ENCODE data around the gene FRG2.
"Not testable (repeated sequence)": the region's sequence is repeated elsewhere in the genome, so short reads cannot be mapped to it uniquely, and the experiment has no call there.

Gene FRG2

DNA sequence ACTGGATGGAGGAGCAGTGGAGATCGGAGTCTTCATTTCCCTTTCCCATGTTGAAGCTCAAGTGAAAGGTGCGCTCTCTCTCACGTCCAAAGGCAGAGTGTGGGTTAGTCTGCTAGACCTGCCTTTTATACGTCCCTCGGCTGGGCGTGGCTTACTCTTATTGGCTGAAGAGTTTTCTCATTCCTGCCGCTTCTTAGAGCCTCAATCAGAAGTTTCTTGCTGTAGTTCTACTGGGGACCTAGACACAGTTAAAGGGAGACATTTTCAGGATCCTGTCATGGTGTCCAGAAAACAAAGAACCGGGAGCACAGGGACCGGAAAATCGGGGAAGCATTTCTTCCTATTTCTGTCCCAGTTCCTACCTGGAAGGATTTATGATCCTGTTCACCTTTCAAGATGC, at the start of gene FRG2:
Gene FRG2 (minus strand): TSS at position 101 of the 400 bp plus-strand sequence. CDS start 52 bp downstream, at position 49.
- not testable (repeated sequence) for H3K4me3 ChIP-seq (ENCODE audit: low read depth in 1 of 2, low read length in 2 of 2); H3K9ac ChIP-seq (ENCODE audit: low read depth in 1 of 2, low read length in 2 of 2); H3K27ac ChIP-seq (ENCODE audit: low read depth, low read length); H3K4me1 ChIP-seq (ENCODE audit: control insufficient read depth in 1 of 2, insufficient read depth in 2 of 2, low read length in 2 of 2); H3K27me3 ChIP-seq (ENCODE audit: control insufficient read depth in 1 of 2, insufficient read depth in 2 of 2, low read length in 2 of 2); H3K36me3 ChIP-seq (ENCODE audit: control insufficient read depth in 1 of 2, insufficient read depth in 2 of 2, low read length in 2 of 2); H3K9me3 ChIP-seq (ENCODE audit: control insufficient read depth in 1 of 2, low read length in 2 of 2)

DNA sequence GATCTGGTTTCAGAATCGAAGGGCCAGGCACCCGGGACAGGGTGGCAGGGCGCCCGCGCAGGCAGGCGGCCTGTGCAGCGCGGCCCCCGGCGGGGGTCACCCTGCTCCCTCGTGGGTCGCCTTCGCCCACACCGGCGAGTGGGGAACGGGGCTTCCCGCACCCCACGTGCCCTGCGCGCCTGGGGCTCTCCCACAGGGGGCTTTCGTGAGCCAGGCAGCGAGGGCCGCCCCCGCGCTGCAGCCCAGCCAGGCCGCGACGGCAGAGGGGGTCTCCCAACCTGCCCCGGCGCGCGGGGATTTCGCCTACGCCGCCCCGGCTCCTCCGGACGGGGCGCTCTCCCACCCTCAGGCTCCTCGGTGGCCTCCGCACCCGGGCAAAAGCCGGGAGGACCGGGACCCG, 41.3 kb upstream of the FRG2 start:
- not testable (repeated sequence) for H3K4me1 ChIP-seq (ENCODE audit: control insufficient read depth in 1 of 2, insufficient read depth in 2 of 2, low read length in 2 of 2); H3K4me3 ChIP-seq (ENCODE audit: low read depth in 1 of 2, low read length in 2 of 2); H3K9me3 ChIP-seq (ENCODE audit: control insufficient read depth in 1 of 2, low read length in 2 of 2); H3K9ac ChIP-seq (ENCODE audit: low read depth in 1 of 2, low read length in 2 of 2); H3K36me3 ChIP-seq (ENCODE audit: control insufficient read depth in 1 of 2, insufficient read depth in 2 of 2, low read length in 2 of 2); H3K27me3 ChIP-seq (ENCODE audit: control insufficient read depth in 1 of 2, insufficient read depth in 2 of 2, low read length in 2 of 2); H3K27ac ChIP-seq (ENCODE audit: low read depth, low read length)

DNA sequence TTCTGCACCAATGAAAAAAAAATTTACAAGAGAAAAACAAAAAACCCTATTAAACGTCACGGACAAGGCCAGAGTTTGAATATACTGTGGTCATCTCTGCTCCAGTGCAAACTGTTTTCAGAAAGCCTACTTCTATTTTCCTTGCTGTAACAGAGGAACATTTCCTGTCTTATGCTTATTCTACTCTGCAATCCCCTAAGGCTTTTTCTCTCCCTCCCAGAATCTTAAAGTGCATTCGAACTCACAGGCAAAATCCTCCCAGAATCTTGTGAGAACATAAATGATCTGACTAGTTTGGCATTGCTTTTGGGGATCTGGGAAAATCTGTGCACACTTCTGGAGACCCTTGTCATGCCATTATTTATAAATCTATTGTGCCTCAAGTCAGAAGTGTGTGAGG, 37.7 kb upstream of the FRG2 start:
- not testable (repeated sequence) for H3K4me1 ChIP-seq (ENCODE audit: control insufficient read depth in 1 of 2, insufficient read depth in 2 of 2, low read length in 2 of 2); H3K4me3 ChIP-seq (ENCODE audit: low read depth in 1 of 2, low read length in 2 of 2); H3K9me3 ChIP-seq (ENCODE audit: control insufficient read depth in 1 of 2, low read length in 2 of 2); H3K9ac ChIP-seq (ENCODE audit: low read depth in 1 of 2, low read length in 2 of 2); H3K36me3 ChIP-seq (ENCODE audit: control insufficient read depth in 1 of 2, insufficient read depth in 2 of 2, low read length in 2 of 2); H3K27ac ChIP-seq (ENCODE audit: low read depth, low read length); H3K27me3 ChIP-seq (ENCODE audit: control insufficient read depth in 1 of 2, insufficient read depth in 2 of 2, low read length in 2 of 2)

DNA sequence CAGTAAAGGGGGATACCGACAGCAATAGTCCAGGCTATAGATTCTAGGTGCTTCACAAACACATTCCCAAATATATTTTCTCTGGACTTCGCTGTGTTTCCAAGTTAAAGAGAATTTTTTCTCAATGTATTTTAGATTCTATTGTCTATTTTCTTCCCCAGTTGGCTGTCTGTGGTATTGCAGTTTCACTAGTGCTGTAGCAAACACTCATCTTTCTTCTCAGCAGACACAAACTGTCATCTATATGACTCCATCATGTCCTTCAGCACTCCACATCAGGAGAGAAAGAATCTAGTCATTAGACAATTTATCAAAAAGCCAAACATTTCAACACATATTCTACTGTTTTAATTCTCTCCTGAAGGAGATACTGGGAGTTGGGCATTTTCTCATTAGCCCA, 37.3 kb upstream of the FRG2 start, which contains the start of gene DBET:
Gene DBET (plus strand): TSS at position 161 of the 400 bp plus-strand sequence.
- not testable (repeated sequence) for H3K9me3 ChIP-seq (ENCODE audit: control insufficient read depth in 1 of 2, low read length in 2 of 2); H3K4me3 ChIP-seq (ENCODE audit: low read depth in 1 of 2, low read length in 2 of 2); H3K9ac ChIP-seq (ENCODE audit: low read depth in 1 of 2, low read length in 2 of 2); H3K4me1 ChIP-seq (ENCODE audit: control insufficient read depth in 1 of 2, insufficient read depth in 2 of 2, low read length in 2 of 2); H3K27ac ChIP-seq (ENCODE audit: low read depth, low read length); H3K27me3 ChIP-seq (ENCODE audit: control insufficient read depth in 1 of 2, insufficient read depth in 2 of 2, low read length in 2 of 2); H3K36me3 ChIP-seq (ENCODE audit: control insufficient read depth in 1 of 2, insufficient read depth in 2 of 2, low read length in 2 of 2)

DNA sequence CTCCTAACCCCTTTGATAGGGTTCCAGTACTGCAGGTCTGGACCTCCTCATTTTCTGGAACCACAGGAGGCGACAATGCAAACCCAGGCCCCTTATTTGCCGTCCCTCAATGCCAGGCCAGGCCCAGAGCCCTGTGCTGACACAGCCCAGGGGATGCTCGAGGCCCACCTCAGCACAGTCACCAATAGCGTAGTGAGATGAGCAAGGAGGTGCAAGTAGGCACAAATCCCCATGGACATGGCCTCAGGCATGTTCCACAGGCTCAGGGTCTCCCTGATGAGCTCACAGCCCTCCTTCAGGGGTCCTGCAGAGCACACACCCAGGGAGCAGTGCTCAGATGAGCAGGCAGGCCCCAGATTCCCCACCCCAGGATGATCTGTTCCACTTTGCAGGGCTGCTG, 31.9 kb upstream of the FRG2 start:
- not testable (repeated sequence) for H3K36me3 ChIP-seq (ENCODE audit: control insufficient read depth in 1 of 2, insufficient read depth in 2 of 2, low read length in 2 of 2); H3K9ac ChIP-seq (ENCODE audit: low read depth in 1 of 2, low read length in 2 of 2); H3K27ac ChIP-seq (ENCODE audit: low read depth, low read length); H3K4me3 ChIP-seq (ENCODE audit: low read depth in 1 of 2, low read length in 2 of 2); H3K4me1 ChIP-seq (ENCODE audit: control insufficient read depth in 1 of 2, insufficient read depth in 2 of 2, low read length in 2 of 2); H3K9me3 ChIP-seq (ENCODE audit: control insufficient read depth in 1 of 2, low read length in 2 of 2); H3K27me3 ChIP-seq (ENCODE audit: control insufficient read depth in 1 of 2, insufficient read depth in 2 of 2, low read length in 2 of 2)

DNA sequence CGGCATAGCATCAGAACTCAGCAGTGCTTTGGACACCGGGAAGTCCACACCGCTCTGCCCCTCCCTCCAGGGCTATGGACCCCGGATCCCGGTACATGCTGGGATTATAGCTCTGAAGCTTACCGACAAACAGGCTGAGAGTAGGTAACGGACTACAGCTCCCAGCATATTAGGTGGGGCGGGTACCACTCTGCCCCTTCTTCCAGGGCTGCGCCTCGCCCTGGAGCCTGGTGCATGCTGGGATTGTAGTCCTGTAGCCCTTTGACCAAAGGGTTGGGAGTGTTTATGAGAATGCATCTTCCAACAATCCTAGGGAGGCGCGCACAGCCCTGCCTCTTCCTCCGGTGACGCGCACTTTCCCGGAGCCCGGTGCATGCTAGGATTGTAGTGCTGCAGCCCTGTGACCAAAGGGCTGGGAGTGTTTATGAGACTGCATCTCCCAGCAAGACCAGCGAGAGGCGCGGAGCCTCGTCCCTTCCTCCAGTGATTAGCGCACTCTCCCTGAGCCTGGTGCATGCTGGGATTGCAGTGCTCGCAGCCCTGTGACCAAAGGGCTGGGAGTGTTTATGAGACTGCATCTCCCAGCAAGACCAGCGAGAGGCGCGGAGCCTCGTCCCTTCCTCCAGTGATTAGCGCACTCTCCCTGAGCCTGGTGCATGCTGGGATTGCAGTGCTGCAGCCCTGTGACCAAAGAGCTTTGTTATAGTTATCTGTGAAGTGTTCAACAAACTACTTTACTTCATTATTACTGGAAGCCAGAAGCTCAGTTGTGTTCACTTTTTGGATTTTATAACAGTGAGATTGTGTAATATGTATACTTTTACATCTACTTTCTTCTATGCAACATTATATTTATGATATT, 22.6 kb upstream of the FRG2 start:
- H3K27ac ChIP-seq (ENCODE audit: low read depth, low read length); H3K9me3 ChIP-seq (ENCODE audit: control insufficient read depth in 1 of 2, low read length in 2 of 2); H3K27me3 ChIP-seq (ENCODE audit: control insufficient read depth in 1 of 2, insufficient read depth in 2 of 2, low read length in 2 of 2); H3K9ac ChIP-seq (ENCODE audit: low read depth in 1 of 2, low read length in 2 of 2); H3K4me1 ChIP-seq (ENCODE audit: control insufficient read depth in 1 of 2, insufficient read depth in 2 of 2, low read length in 2 of 2); H3K4me3 ChIP-seq (ENCODE audit: low read depth in 1 of 2, low read length in 2 of 2); H3K36me3 ChIP-seq (ENCODE audit: control insufficient read depth in 1 of 2, insufficient read depth in 2 of 2, low read length in 2 of 2): not testable (repeated sequence)

DNA sequence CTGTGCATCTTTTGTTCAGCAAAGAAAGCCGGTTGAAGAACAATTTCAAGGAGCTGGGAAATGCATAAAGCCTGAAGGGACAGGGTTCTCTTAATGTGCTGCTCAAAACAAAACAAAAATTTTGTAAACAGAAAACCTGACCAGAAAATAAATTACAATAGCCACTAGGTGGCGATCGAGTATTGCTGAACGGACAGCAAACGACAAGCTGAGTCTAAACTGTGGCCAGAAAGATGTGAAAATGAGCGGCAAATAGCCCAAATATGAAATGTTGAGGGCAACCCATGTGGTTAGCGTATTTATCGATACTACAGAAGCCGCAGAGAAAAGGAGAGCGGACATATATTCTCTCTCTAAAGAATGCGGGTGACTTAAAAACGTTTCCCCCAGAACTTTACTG, 20.6 kb upstream of the FRG2 start:
- H3K27me3 ChIP-seq (ENCODE audit: control insufficient read depth in 1 of 2, insufficient read depth in 2 of 2, low read length in 2 of 2); H3K4me1 ChIP-seq (ENCODE audit: control insufficient read depth in 1 of 2, insufficient read depth in 2 of 2, low read length in 2 of 2): not testable (repeated sequence)

DNA sequence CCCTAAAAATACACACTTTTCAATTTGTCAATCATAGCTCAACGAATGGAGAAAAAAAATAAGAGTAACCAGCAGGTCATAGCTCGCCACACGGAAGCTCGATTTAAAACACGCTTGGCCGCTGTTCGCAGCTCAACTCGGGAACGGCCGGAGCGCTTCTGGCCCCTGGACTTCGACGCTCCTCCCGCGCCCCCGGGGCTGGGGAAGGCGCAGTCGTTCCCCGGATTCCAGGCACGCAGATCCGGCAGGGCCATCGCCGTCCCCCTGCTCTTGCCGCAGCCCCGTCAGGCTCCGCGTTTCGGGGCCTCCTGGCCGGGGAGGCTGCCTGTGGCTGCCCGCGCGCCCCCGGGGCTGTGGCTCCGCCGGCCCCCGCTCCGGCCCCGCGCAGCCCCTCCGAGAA, 13.8 kb upstream of the FRG2 start:
- not testable (repeated sequence) for H3K27ac ChIP-seq (ENCODE audit: low read depth, low read length); H3K4me1 ChIP-seq (ENCODE audit: control insufficient read depth in 1 of 2, insufficient read depth in 2 of 2, low read length in 2 of 2); H3K4me3 ChIP-seq (ENCODE audit: low read depth in 1 of 2, low read length in 2 of 2); H3K9me3 ChIP-seq (ENCODE audit: control insufficient read depth in 1 of 2, low read length in 2 of 2); H3K9ac ChIP-seq (ENCODE audit: low read depth in 1 of 2, low read length in 2 of 2); H3K27me3 ChIP-seq (ENCODE audit: control insufficient read depth in 1 of 2, insufficient read depth in 2 of 2, low read length in 2 of 2); H3K36me3 ChIP-seq (ENCODE audit: control insufficient read depth in 1 of 2, insufficient read depth in 2 of 2, low read length in 2 of 2)

More for the DNA sequence above, 20.6 kb upstream of the FRG2 start:
- not testable (repeated sequence) for H3K4me3 ChIP-seq (ENCODE audit: low read depth in 1 of 2, low read length in 2 of 2); H3K27ac ChIP-seq (ENCODE audit: low read depth, low read length); H3K9me3 ChIP-seq (ENCODE audit: control insufficient read depth in 1 of 2, low read length in 2 of 2); H3K9ac ChIP-seq (ENCODE audit: low read depth in 1 of 2, low read length in 2 of 2); H3K36me3 ChIP-seq (ENCODE audit: control insufficient read depth in 1 of 2, insufficient read depth in 2 of 2, low read length in 2 of 2)

DNA sequence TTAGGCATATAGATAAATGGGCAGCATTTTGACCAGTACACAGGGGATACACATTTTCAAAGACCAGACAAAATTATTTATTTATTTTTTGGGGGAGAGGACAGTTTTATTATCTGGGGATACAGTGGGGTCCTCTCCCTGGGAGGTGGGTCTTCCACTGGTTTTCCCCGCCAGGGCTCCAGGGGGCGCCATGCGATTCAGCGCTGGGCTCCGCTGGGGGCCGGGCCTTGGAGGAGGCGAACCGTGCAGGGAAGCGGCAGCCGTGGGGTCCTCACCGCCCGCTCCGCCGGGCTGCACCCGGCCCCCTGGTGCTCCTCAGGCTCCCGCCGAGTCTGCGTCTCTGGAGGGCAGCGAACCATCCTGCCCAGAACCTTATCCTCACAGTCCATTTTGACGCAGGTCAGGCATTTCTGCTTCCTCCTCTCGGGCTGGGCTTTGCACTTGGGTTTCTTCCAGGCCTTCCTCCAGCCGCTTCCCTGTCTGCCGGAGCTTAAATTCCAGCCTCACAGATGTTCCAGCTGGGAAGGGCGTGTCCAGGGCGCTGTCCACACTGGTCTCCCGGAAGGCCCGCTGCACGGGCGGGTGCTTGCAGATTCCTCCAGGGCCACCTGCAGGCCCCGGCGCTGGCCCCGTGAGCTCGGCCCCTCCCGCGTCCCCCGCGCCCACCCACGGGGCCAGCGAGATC, 10.8 kb upstream of the FRG2 start:
- H3K9ac ChIP-seq (ENCODE audit: low read depth in 1 of 2, low read length in 2 of 2); H3K4me3 ChIP-seq (ENCODE audit: low read depth in 1 of 2, low read length in 2 of 2); H3K36me3 ChIP-seq (ENCODE audit: control insufficient read depth in 1 of 2, insufficient read depth in 2 of 2, low read length in 2 of 2); H3K9me3 ChIP-seq (ENCODE audit: control insufficient read depth in 1 of 2, low read length in 2 of 2); H3K4me1 ChIP-seq (ENCODE audit: control insufficient read depth in 1 of 2, insufficient read depth in 2 of 2, low read length in 2 of 2); H3K27me3 ChIP-seq (ENCODE audit: control insufficient read depth in 1 of 2, insufficient read depth in 2 of 2, low read length in 2 of 2); H3K27ac ChIP-seq (ENCODE audit: low read depth, low read length): not testable (repeated sequence)

DNA sequence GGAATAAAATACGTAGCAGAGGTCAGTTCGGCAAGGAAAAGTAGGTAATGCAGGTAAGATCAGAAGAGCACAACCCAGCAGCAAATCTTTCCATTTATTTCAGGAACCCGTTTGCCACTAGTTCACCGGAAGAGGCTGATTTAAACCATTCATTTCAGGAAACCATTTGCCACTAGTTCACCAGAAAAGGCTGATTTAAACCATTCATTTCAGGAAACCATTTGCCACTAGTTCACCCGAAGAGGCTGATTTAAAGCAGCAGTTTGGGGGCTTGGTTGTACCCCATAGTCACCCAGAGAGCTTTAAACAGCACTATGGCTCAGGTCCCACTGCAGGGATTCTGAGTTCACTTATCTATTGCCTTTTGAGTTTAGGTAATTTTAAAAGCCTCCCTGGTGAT, 4.2 kb upstream of the FRG2 start:
- H3K27me3 ChIP-seq (ENCODE audit: control insufficient read depth in 1 of 2, insufficient read depth in 2 of 2, low read length in 2 of 2); H3K4me3 ChIP-seq (ENCODE audit: low read depth in 1 of 2, low read length in 2 of 2); H3K9ac ChIP-seq (ENCODE audit: low read depth in 1 of 2, low read length in 2 of 2); H3K4me1 ChIP-seq (ENCODE audit: control insufficient read depth in 1 of 2, insufficient read depth in 2 of 2, low read length in 2 of 2); H3K36me3 ChIP-seq (ENCODE audit: control insufficient read depth in 1 of 2, insufficient read depth in 2 of 2, low read length in 2 of 2); H3K27ac ChIP-seq (ENCODE audit: low read depth, low read length); H3K9me3 ChIP-seq (ENCODE audit: control insufficient read depth in 1 of 2, low read length in 2 of 2): not testable (repeated sequence)

Data from duodenal mucosa (tissue), 2 donors.